H1 (cell line): Measurements from ENCODE around the gene MDM1. TPM values are rescaled to one million over a fixed set of nuclear protein-coding genes. Genes with fewer than 3 reads are reported as not detected.

ENCODE experiments used
- ASH2L ChIP-seq: fragments of 200-600, 300-600 bp; sonication (generic); IDR thresholded peaks from one replicate; pipeline ENCODE4 v1.7.1; 2017; ENCODE audit warnings: low read length
- JUND ChIP-seq: IDR thresholded peaks from 2 replicates; pipeline ENCODE4 v1.6.1; 2011; ENCODE audit warnings: mild to moderate bottlenecking, improper control_type of control experiment, low read length
- SIX5 ChIP-seq: IDR thresholded peaks from 2 replicates; pipeline ENCODE4 v1.6.1; 2011; ENCODE audit warnings: mild to moderate bottlenecking, low read depth, low read length
- SP2 ChIP-seq: IDR thresholded peaks from 2 replicates; pipeline ENCODE4 v1.6.1; 2012; ENCODE audit warnings: mild to moderate bottlenecking, low read length, inconsistent platforms
- TAF1 ChIP-seq: IDR thresholded peaks from 2 replicates; pipeline ENCODE4 v1.6.1; 2011; ENCODE audit warnings: mild to moderate bottlenecking, low read depth, low read length
- TCF12 ChIP-seq: IDR thresholded peaks from 2 replicates; pipeline ENCODE4 v1.6.1; 2011; ENCODE audit warnings: low read depth, mild to moderate bottlenecking, low read length
- TEAD4 ChIP-seq: IDR thresholded peaks from 2 replicates; pipeline ENCODE4 v1.6.1; 2012; ENCODE audit warnings: low read depth, low read length, inconsistent platforms, mixed read lengths
- polyA plus RNA-seq, 7 experiments: library from polyadenylated mRNA; depleted of rRNA in 3 of 7; stranded (reverse) in 5 of 7; unstranded in 2 of 7; fragments of >200 nt in 5 of 7; fragments of 200-250 nt in 2 of 7; gene quantifications; 1 replicate in 5 of 7; 2 replicates in 1 of 7; 4 replicates in 1 of 7; pipeline versions ENCODE4 v1.2.1 to v1.2.3, GENCODE V29; 2011 to 2013; ENCODE audit warnings: missing spikeins in 2 of 7, mixed read lengths in 2 of 7
- total RNA-seq: library from RNA; stranded (reverse); fragmentation: NEBNext Ultra II Directional; extraction: Animal tissue kit (Norgen Biotek cat#: 25700); gene quantifications from 2 replicates; pipeline ENCODE4 v1.2.1, GENCODE V29; 2021
- TF ChIP-seq, protein P1 (sequence below): fragments of 300-600 bp; sonication (generic); IDR thresholded peaks from 2 replicates; pipeline ENCODE4 v1.7.1; 2012; ENCODE audit warnings: low read length, moderate library complexity, mild to moderate bottlenecking, inconsistent platforms; ENCODE audit not compliant: insufficient replicate concordance

MDM1 gene
- total and polyA plus RNA-seq, 2 of the 8 experiments (the other 6 are each of a cell fraction or from before 2014, with no cell fraction given) = 3.1 to 10.7 TPM

DNA sequence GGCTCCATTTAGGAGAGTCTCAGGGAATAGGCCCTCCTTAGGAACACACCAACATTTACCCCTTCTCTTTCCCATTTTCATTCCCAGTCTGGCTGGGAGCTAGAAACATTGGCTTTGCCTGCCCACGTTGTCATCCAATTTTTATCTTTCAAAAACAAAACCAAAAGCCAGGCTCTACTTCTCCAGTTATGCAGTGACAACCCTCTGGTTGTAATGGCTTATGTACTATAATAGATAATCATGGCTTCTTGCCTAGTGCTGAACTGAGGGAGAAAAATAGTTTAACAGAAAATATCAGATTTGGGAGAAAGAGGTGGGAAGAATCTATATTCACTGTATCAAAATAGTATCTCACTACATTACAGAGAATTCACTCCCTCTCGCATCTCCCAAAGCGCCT is 46.6 kb downstream of the MDM1 start (continued):
- TF ChIP-seq, protein P1, sequence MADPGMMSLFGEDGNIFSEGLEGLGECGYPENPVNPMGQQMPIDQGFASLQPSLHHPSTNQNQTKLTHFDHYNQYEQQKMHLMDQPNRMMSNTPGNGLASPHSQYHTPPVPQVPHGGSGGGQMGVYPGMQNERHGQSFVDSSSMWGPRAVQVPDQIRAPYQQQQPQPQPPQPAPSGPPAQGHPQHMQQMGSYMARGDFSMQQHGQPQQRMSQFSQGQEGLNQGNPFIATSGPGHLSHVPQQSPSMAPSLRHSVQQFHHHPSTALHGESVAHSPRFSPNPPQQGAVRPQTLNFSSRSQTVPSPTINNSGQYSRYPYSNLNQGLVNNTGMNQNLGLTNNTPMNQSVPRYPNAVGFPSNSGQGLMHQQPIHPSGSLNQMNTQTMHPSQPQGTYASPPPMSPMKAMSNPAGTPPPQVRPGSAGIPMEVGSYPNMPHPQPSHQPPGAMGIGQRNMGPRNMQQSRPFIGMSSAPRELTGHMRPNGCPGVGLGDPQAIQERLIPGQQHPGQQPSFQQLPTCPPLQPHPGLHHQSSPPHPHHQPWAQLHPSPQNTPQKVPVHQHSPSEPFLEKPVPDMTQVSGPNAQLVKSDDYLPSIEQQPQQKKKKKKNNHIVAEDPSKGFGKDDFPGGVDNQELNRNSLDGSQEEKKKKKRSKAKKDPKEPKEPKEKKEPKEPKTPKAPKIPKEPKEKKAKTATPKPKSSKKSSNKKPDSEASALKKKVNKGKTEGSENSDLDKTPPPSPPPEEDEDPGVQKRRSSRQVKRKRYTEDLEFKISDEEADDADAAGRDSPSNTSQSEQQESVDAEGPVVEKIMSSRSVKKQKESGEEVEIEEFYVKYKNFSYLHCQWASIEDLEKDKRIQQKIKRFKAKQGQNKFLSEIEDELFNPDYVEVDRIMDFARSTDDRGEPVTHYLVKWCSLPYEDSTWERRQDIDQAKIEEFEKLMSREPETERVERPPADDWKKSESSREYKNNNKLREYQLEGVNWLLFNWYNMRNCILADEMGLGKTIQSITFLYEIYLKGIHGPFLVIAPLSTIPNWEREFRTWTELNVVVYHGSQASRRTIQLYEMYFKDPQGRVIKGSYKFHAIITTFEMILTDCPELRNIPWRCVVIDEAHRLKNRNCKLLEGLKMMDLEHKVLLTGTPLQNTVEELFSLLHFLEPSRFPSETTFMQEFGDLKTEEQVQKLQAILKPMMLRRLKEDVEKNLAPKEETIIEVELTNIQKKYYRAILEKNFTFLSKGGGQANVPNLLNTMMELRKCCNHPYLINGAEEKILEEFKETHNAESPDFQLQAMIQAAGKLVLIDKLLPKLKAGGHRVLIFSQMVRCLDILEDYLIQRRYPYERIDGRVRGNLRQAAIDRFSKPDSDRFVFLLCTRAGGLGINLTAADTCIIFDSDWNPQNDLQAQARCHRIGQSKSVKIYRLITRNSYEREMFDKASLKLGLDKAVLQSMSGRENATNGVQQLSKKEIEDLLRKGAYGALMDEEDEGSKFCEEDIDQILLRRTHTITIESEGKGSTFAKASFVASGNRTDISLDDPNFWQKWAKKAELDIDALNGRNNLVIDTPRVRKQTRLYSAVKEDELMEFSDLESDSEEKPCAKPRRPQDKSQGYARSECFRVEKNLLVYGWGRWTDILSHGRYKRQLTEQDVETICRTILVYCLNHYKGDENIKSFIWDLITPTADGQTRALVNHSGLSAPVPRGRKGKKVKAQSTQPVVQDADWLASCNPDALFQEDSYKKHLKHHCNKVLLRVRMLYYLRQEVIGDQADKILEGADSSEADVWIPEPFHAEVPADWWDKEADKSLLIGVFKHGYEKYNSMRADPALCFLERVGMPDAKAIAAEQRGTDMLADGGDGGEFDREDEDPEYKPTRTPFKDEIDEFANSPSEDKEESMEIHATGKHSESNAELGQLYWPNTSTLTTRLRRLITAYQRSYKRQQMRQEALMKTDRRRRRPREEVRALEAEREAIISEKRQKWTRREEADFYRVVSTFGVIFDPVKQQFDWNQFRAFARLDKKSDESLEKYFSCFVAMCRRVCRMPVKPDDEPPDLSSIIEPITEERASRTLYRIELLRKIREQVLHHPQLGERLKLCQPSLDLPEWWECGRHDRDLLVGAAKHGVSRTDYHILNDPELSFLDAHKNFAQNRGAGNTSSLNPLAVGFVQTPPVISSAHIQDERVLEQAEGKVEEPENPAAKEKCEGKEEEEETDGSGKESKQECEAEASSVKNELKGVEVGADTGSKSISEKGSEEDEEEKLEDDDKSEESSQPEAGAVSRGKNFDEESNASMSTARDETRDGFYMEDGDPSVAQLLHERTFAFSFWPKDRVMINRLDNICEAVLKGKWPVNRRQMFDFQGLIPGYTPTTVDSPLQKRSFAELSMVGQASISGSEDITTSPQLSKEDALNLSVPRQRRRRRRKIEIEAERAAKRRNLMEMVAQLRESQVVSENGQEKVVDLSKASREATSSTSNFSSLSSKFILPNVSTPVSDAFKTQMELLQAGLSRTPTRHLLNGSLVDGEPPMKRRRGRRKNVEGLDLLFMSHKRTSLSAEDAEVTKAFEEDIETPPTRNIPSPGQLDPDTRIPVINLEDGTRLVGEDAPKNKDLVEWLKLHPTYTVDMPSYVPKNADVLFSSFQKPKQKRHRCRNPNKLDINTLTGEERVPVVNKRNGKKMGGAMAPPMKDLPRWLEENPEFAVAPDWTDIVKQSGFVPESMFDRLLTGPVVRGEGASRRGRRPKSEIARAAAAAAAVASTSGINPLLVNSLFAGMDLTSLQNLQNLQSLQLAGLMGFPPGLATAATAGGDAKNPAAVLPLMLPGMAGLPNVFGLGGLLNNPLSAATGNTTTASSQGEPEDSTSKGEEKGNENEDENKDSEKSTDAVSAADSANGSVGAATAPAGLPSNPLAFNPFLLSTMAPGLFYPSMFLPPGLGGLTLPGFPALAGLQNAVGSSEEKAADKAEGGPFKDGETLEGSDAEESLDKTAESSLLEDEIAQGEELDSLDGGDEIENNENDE = no peak
- TF ChIP-seq SIX5 (no peak), TEAD4 (no peak), ASH2L (no peak), TCF12 (no peak), JUND (no peak), SP2 (no peak), TAF1 (no peak)
